CD4-positive, alpha-beta memory T cell (primary cell): ENCODE results near the gene LYPD6. TPM values are rescaled to one million over a fixed set of nuclear protein-coding genes. Genes with fewer than 3 reads are reported as not detected.

Experiments
- CTCF ChIA-PET: fragments of 350-600 bp; sonication (Branson Sonifier 250); formaldehyde crosslinking; loops from one replicate; lab custom pipeline; 2021; ENCODE audit warnings: inconsistent platforms; ENCODE audit not compliant: partially characterized antibody; lab: Charles Lee
- POLR2A ChIA-PET: fragments of 350-600 bp; sonication (Branson Sonifier 250); formaldehyde crosslinking; loops from one replicate; lab custom pipeline; 2021; ENCODE audit not compliant: partially characterized antibody; lab: Charles Lee
- DNase-seq, 5 donors: peaks; one replicate each; pipeline versions ENCODE4 v3.0.0 to v3.0.0-alpha.2; 2020 to 2022; ENCODE audit warnings: mixed read lengths in 1 of 5
- H3K27ac ChIP-seq: one replicate; pipeline ENCODE4 v1.7.0; 2013; ENCODE audit warnings: low read depth, low read length
- H3K27me3 ChIP-seq: 2 replicates; pipeline ENCODE4 v1.7.0; 2013; ENCODE audit warnings: mild to moderate bottlenecking, low read length, moderate library complexity; ENCODE audit not compliant: insufficient read depth
- H3K36me3 ChIP-seq: 2 replicates; pipeline ENCODE4 v1.7.0; 2013; ENCODE audit warnings: mild to moderate bottlenecking, low read length, moderate library complexity; ENCODE audit not compliant: insufficient read depth
- H3K4me1 ChIP-seq: 2 replicates; pipeline ENCODE4 v1.7.0; 2013; ENCODE audit warnings: mild to moderate bottlenecking, low read length, moderate library complexity; ENCODE audit not compliant: insufficient read depth
- H3K4me3 ChIP-seq, 2 donors: one replicate each; pipeline ENCODE4 v1.7.0; 2013; ENCODE audit warnings: low read length in 2 of 2, mild to moderate bottlenecking in 1 of 2
- H3K9me3 ChIP-seq, 2 donors: one replicate each; pipeline ENCODE4 v1.7.0; 2013; ENCODE audit warnings: low read length in 2 of 2, control low read depth in 1 of 2; ENCODE audit not compliant: control insufficient read depth in 1 of 2
- H3K27ac Mint-ChIP-seq, 7 donors: one replicate each; pipeline ENCODE4 v1.8.0; 2020 to 2021; ENCODE audit warnings: mixed read lengths in 7 of 7, mild to moderate bottlenecking in 6 of 7, inconsistent platforms in 3 of 7, moderate library complexity in 3 of 7
- H3K27me3 Mint-ChIP-seq, 2 donors: one replicate each; pipeline ENCODE4 v1.8.0; 2020 to 2021; ENCODE audit warnings: mixed read lengths in 2 of 2
- H3K36me3 Mint-ChIP-seq, 2 donors: one replicate each; pipeline ENCODE4 v1.8.0; 2020 to 2021; ENCODE audit warnings: mixed read lengths in 2 of 2, inconsistent platforms in 1 of 2, mild to moderate bottlenecking in 1 of 2
- H3K4me1 Mint-ChIP-seq, 4 donors: one replicate each; pipeline ENCODE4 v1.8.0; 2020 to 2021; ENCODE audit warnings: mixed read lengths in 4 of 4, mild to moderate bottlenecking in 1 of 4
- H3K4me3 Mint-ChIP-seq, 8 donors: one replicate each; pipeline ENCODE4 v1.8.0; 2020 to 2021; ENCODE audit warnings: mixed read lengths in 8 of 8, mild to moderate bottlenecking in 7 of 8, moderate library complexity in 6 of 8, inconsistent platforms in 3 of 8
- H3K9me3 Mint-ChIP-seq, 8 donors: one replicate each; pipeline ENCODE4 v1.8.0; 2020 to 2021; ENCODE audit warnings: mixed read lengths in 8 of 8, mild to moderate bottlenecking in 5 of 8, inconsistent platforms in 3 of 8, moderate library complexity in 1 of 8
- intact Hi-C: fragments of 100-400 bp; cut with micrococcal nuclease; formaldehyde crosslinking; loops from one replicate; pipeline ENCODE4 v1.15.1; 2023
- polyA plus RNA-seq, 2 donors: library from polyadenylated mRNA; unstranded; fragments of 300-500 nt; fragmentation: Illumina TruSeq; gene quantifications; one replicate each; pipeline ENCODE4 v1.2.3, GENCODE V29; 2021
- total RNA-seq, 2 experiments: library from RNA; stranded (reverse); gene quantifications; one replicate each; pipeline ENCODE4 v1.2.3, GENCODE V29; 2021

LYPD6 gene
- total and polyA plus RNA-seq, 4 experiments from 2014 or later: not detected

- Histone ChIP-seq H3K4me1 (no peaks in the 10 kb centered on the region), H3K36me3 (no peaks in the 10 kb centered on the region), H3K9me3 (no peaks in the 10 kb centered on the region), H3K4me3 (no peak overlapping the region), H3K27ac (no peak overlapping the region), H3K27me3 (no peaks in the 10 kb centered on the region)
- intact Hi-C loops: no loop called here
- CTCF ChIA-PET: no interaction called here
- no peaks in the 10 kb centered on the region for H3K27me3 Mint-ChIP-seq
- H3K4me1 Mint-ChIP-seq: no peaks in the 10 kb centered on the region
- H3K9me3 Mint-ChIP-seq: peaks cover 0 to 9% (median 3%) of the 10 kb centered on the region in 8 donors
- DNase-seq: no peak
- POLR2A ChIA-PET: no interaction called here
- no peaks in the 10 kb centered on the region for H3K36me3 Mint-ChIP-seq
- no peak overlapping the region for H3K4me3 Mint-ChIP-seq
- no peak overlapping the region for H3K27ac Mint-ChIP-seq
These were observed 136.2 kb downstream of the LYPD6 start for GRCh38 chr2:149466635-149467034.

GRCh38 chr2:149467436-149467835 is 137.0 kb downstream of the LYPD6 start:
- POLR2A ChIA-PET: no interaction called here
- Mint-ChIP-seq H3K27ac (no peak overlapping the region), H3K36me3 (no peaks in the 10 kb centered on the region), H3K27me3 (no peaks in the 10 kb centered on the region), H3K9me3 (peaks cover 0 to 5% (median 0%) of the 10 kb centered on the region in 8 donors), H3K4me3 (no peak overlapping the region), H3K4me1 (no peaks in the 10 kb centered on the region)
- Histone ChIP-seq H3K27me3 (no peaks in the 10 kb centered on the region), H3K4me1 (no peaks in the 10 kb centered on the region), H3K9me3 (no peaks in the 10 kb centered on the region), H3K36me3 (no peaks in the 10 kb centered on the region), H3K4me3 (no peak overlapping the region), H3K27ac (no peak overlapping the region)
- CTCF ChIA-PET: interaction anchor here (1.0 kb wide), 1 partner anchor 17 kb away, joined by 3 read pairs; no protein-coding TSS in a partner anchor
- intact Hi-C loops: no loop called here
- DNase-seq: no peak

DNA sequence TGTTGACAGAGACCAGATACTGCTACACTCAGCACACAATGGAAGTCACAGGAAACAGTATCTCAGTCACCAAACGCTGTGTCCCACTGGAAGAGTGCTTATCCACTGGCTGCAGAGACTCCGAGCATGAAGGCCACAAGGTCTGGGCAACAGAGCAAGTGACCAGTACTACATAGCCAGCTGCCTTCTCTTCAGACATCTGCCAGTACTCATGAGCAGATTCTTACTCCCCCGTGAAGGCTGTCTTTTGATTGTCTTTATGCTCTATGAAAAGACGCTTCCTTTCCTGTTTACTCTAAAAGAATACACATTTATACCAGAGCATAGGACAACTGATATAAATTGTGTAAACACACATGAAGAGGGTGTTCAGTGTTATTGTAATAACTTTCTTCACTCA is 138.2 kb downstream of the LYPD6 start:
- Mint-ChIP-seq H3K36me3 (no peaks in the 10 kb centered on the region), H3K4me1 (no peaks in the 10 kb centered on the region), H3K27me3 (no peaks in the 10 kb centered on the region), H3K4me3 (no peak overlapping the region), H3K9me3 (no peaks in the 10 kb centered on the region), H3K27ac (no peak overlapping the region)
- no peaks in the 10 kb centered on the region for H3K27me3 ChIP-seq
- H3K36me3 ChIP-seq: no peaks in the 10 kb centered on the region
- no peak for DNase-seq
- H3K4me3 ChIP-seq: no peak overlapping the region
- intact Hi-C loops: no loop called here
- no peaks in the 10 kb centered on the region for H3K9me3 ChIP-seq
- no peaks in the 10 kb centered on the region for H3K4me1 ChIP-seq
- POLR2A ChIA-PET: no interaction called here
- no peak overlapping the region for H3K27ac ChIP-seq
- CTCF ChIA-PET: interaction anchor here (1.0 kb wide), 1 partner anchor 67 kb away, joined by 3 read pairs; no protein-coding TSS in a partner anchor

DNA sequence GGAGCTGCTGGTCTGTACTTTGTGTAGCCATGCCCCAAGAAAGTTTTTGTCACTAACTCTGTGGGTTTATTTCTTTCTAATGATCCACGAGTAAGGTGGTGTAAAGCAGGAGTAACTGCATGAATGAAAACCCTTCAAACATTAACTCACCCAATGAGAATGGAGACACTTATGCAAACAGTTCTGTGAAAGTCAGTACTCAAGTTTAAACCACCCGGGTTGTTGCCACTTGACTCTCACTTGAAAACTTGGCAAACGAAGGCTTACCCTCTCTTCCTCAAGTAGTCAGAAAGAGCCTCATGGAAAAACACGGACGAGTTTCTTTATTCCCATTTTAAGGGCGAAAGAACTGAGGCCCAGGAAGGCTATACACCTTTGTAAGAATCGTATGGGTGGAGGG is 139.7 kb downstream of the LYPD6 start:
- Mint-ChIP-seq H3K36me3 (no peaks in the 10 kb centered on the region), H3K4me3 (no peak overlapping the region), H3K27me3 (no peaks in the 10 kb centered on the region), H3K27ac (no peak overlapping the region), H3K4me1 (no peaks in the 10 kb centered on the region), H3K9me3 (no peaks in the 10 kb centered on the region)
- H3K36me3 ChIP-seq: no peaks in the 10 kb centered on the region
- no peaks in the 10 kb centered on the region for H3K27me3 ChIP-seq
- H3K4me1 ChIP-seq: no peaks in the 10 kb centered on the region
- H3K9me3 ChIP-seq: no peaks in the 10 kb centered on the region
- no peak overlapping the region for H3K4me3 ChIP-seq
- H3K27ac ChIP-seq: no peak overlapping the region
- ChIA-PET POLR2A (no interaction called here), CTCF (no interaction called here)
- intact Hi-C loops: no loop called here
- no peak for DNase-seq

DNA sequence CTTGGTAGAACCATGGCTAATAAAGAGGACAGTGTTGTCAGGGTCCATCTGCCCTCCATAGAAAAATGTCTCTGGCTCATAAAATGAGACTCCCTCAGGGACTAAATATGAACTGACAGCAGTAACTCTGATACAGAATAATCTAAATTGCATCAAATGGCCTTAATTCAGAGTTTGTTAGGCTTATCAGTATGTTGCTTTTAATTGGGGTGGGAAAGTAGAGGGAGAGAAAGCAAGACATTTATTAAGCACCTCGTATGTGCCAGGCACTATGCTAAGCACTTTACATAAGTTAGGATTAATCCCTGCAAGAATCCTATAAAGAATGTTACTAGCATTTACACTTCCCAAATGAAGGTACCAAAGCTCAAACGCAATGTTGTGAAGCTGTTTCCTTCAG is 142.0 kb downstream of the LYPD6 start:
- H3K36me3 ChIP-seq: no peaks in the 10 kb centered on the region
- Mint-ChIP-seq H3K27ac (no peak overlapping the region), H3K9me3 (no peaks in the 10 kb centered on the region), H3K4me3 (no peak overlapping the region), H3K4me1 (no peaks in the 10 kb centered on the region), H3K27me3 (no peaks in the 10 kb centered on the region), H3K36me3 (no peaks in the 10 kb centered on the region)
- POLR2A ChIA-PET: no interaction called here
- no peak overlapping the region for H3K27ac ChIP-seq
- CTCF ChIA-PET: no interaction called here
- no peak for DNase-seq
- no peaks in the 10 kb centered on the region for H3K4me1 ChIP-seq
- intact Hi-C loops: no loop called here
- no peak overlapping the region for H3K4me3 ChIP-seq
- no peaks in the 10 kb centered on the region for H3K27me3 ChIP-seq
- H3K9me3 ChIP-seq: no peaks in the 10 kb centered on the region

GRCh38 chr2:149473068-149473467 is 142.7 kb downstream of the LYPD6 start:
- POLR2A ChIA-PET: no interaction called here
- H3K27ac Mint-ChIP-seq: no peak overlapping the region
- no peaks in the 10 kb centered on the region for H3K27me3 Mint-ChIP-seq
- H3K36me3 ChIP-seq: no peaks in the 10 kb centered on the region
- no peaks in the 10 kb centered on the region for H3K4me1 Mint-ChIP-seq
- CTCF ChIA-PET: no interaction called here
- no peaks in the 10 kb centered on the region for H3K4me1 ChIP-seq
- H3K36me3 Mint-ChIP-seq: no peaks in the 10 kb centered on the region
- no peaks in the 10 kb centered on the region for H3K9me3 Mint-ChIP-seq
- no peak overlapping the region for H3K4me3 Mint-ChIP-seq
- H3K27me3 ChIP-seq: no peaks in the 10 kb centered on the region
- H3K4me3 ChIP-seq: no peak overlapping the region
- H3K27ac ChIP-seq: no peak overlapping the region
- no peak for DNase-seq
- H3K9me3 ChIP-seq: no peaks in the 10 kb centered on the region
- intact Hi-C loops: no loop called here

- Mint-ChIP-seq H3K4me1 (no peaks in the 10 kb centered on the region), H3K27me3 (no peaks in the 10 kb centered on the region), H3K9me3 (no peaks in the 10 kb centered on the region), H3K4me3 (no peak overlapping the region), H3K27ac (no peak overlapping the region), H3K36me3 (no peaks in the 10 kb centered on the region)
- ChIA-PET POLR2A (no interaction called here), CTCF (no interaction called here)
- H3K27ac ChIP-seq: no peak overlapping the region
- no peaks in the 10 kb centered on the region for H3K27me3 ChIP-seq
- no peaks in the 10 kb centered on the region for H3K36me3 ChIP-seq
- DNase-seq: no peak
- no peak overlapping the region for H3K4me3 ChIP-seq
- H3K9me3 ChIP-seq: no peaks in the 10 kb centered on the region
- intact Hi-C loops: no loop called here
- no peaks in the 10 kb centered on the region for H3K4me1 ChIP-seq
These were observed 143.1 kb downstream of the LYPD6 start for GRCh38 chr2:149473521-149473920.
